Hematopoietic multipotent progenitor cell treated with erythropoietin and hydrocortisone succinate and interleukin-3 and kit ligand, for 8 days (in vitro differentiated cells): Measurements from ENCODE around the gene USP51.
A peak's percentile ranks its signal among the peaks of the same experiment; 100 is the strongest.
"Not testable (repeated sequence)": the region's sequence is repeated elsewhere in the genome, so short reads cannot be mapped to it uniquely, and the experiment has no call there.

Experiments
- DNase-seq: peaks from one replicate; pipeline ENCODE4 v3.0.0-alpha.2; 2015

The USP51 gene

GRCh38 chrX:55489314-55490009, at the start of gene USP51:
TSS of gene USP51 (minus strand) at chrX:55489848. CDS start at chrX:55488939, 909 bp downstream.
- peak; percentile 10 for DNase-seq

DNA sequence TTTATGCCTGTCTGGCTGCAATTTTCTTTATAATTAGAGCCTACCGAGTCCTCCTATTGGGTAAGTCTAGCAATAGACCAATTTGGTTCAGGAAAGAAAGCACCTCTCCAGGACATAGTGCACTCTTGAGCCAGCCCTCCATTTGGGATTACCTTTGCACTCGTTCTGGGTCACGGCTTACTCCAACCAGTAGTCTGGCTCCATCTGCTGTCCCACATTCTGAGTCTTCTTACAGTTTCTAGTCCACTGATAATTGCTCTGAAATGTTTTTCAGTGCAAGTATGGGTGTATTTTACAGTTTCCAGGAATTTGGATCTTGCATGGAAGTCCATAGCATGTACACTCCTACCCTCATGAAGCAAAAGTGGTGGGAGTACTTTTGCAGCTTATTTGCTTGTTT, 34.8 kb upstream of the USP51 start:
- DNase-seq: peak; percentile 1

GRCh38 chrX:55523356-55523755, 33.7 kb upstream of the USP51 start:
- no peak for DNase-seq

GRCh38 chrX:55522596-55523276, 33.1 kb upstream of the USP51 start:
- DNase-seq: no peak

DNA sequence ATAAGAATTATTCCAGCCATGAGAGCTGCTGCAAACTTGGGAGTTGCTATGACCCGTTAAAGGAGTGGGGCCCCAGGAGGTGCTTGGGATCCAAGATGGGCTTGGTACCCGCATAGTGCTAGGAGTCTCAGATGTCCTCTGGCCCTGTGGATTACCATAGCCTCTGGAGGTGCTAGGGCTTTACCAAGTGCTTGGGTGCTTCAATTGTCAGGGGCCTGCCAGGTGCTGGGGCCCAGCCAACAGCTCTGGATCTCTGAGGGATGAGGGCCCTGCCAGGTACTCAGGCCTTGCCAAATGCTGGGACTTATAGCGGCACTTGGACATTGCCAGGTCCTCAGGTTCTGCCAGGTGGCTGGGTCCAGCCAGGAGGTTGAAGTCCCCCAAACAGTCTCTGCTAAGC, 32.0 kb upstream of the USP51 start:
- DNase-seq: no peak

GRCh38 chrX:55516794-55517481, 27.3 kb upstream of the USP51 start:
- DNase-seq: not testable (repeated sequence)

GRCh38 chrX:55513045-55513737, 23.5 kb upstream of the USP51 start:
- DNase-seq: not testable (repeated sequence)

DNA sequence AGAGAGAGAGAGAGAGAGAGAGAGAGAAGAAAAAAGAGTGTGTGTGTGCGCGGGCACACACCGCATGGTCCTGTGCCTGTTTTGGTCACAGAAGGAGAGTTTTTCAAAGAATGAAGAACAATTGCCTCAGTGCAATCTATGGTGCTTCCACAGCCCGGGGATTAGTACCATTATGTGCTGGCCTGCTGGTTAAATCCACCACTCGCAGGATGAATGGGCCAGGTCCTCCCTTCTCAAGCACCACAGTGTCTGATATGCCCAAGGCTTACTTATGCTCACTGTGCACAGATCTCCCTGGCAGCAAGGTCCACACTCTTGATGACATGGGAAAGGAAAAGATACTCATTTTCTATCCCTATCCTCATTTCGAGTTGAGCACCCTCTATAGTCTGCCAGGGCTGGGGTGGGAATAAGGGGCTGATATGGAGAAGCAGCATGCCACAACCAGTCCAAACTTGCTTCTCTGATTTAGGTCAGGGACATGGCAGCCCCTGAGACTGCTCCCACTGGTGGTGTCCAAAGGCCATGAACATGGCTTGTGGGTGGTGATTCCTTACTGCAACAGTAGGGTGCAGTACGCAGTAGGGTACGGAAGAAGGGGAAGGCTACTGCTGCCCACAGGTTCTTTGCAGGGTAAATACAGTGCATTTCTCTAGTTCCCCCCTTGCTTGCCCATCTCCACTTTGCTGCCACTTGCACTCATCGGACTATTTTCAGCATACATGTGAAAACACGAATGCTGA, 18.9 kb upstream of the USP51 start:
- DNase-seq: not testable (repeated sequence)

DNA sequence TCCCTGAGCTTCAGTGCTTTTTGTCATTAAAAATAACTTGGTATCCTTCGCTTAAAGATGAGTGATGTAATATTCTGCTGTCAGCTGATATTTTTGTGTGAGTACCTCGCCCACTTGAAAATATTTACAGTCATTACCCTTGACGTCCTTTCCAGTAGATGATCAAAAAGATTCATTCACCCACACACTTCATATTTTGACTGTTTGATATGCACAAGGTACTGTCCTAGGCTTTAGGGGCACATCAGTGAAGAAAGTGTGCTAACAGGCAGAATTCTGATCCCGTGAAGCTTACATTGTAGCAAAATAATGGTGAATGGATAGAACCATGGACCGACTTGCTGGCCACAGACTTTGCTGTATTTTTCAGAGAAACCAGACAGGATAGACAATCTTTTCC, 18.1 kb upstream of the USP51 start:
- DNase-seq: not testable (repeated sequence)

DNA sequence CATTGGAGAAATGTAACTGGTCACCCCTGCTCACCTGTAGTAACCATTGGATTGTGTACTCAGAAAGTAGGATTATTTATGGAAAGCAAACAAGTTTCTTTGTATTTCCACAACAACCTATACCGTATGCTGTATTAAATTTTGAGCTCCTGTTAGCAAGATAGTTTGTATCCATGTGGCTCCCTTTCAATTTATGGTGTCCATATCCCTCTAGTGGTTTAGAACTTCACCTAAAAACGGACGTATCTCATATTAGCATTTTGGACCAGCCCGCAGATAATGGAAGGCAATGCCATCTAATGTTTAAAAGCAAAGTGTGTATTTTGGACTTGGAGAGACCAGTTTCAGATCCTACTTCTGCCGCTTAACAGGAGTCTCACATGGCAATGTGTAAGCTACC, 17.4 kb upstream of the USP51 start:
- DNase-seq: not testable (repeated sequence)

- DNase-seq: peak; percentile 3
These were observed 1.3 kb upstream of the USP51 start for GRCh38 chrX:55490974-55491373.

- DNase-seq: no peak
These were observed 473 bp upstream of the USP51 start for GRCh38 chrX:55490121-55490520.

DNA sequence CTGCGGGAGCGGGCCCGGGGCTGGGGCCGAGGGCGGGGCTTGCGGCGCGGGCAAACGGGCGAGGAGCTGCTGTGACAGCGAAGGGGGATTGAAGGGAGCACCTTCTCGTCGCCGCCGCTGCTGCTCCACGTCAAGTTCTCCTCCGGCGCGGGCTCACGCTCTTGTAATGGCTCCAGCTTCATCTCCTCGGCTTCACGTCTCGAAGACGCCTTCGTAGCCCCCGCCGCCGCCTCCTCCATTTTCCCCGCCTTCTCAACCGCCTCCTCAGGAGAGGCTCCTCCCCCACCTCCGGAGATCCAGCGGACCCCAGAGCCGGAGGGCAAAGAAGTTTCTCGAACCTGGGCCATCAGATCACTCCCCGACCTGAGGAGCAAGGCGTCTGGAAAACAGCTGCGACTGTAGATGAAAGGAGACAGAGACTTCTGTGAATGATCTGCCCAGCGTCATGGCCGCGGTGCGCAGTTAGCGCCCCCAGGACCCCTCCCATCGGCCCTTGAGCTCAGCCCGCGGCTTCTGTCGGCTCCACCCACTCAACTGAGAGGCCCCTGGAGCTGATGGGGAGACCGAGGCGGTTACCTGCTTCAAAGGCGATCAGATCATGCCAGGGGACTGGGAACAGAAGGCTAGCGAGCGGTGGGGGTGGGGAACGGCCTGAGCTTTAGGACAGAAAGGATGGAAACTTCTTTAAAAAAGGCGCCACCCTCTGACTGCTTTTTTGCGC, 895 bp downstream of the USP51 start:
- peak; percentile 61 for DNase-seq

GRCh38 chrX:55488006-55488592, 1.5 kb downstream of the USP51 start:
- peak; percentile 9 for DNase-seq

DNA sequence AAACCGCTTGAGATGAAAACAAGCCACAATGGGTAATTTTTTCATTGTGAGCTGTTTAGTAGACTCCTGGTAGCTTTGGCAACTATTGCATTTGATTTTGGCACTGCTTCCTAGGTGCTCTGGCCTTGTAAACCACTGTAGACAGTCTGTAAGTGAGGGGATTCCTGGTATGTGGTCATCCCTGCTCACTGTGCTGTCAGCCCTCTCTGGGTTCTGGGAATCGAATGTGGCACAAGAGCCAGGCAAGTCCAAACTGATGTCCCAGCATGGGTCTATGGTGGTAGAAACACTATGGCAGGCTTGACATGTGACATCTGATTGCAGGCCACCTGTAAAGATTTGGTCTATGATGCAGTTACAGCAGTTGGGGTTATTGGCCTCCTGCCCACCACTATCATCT, 2.5 kb downstream of the USP51 start:
- peak; percentile 15 for DNase-seq

GRCh38 chrX:55486736-55487135, 2.9 kb downstream of the USP51 start:
- DNase-seq: no peak

DNA sequence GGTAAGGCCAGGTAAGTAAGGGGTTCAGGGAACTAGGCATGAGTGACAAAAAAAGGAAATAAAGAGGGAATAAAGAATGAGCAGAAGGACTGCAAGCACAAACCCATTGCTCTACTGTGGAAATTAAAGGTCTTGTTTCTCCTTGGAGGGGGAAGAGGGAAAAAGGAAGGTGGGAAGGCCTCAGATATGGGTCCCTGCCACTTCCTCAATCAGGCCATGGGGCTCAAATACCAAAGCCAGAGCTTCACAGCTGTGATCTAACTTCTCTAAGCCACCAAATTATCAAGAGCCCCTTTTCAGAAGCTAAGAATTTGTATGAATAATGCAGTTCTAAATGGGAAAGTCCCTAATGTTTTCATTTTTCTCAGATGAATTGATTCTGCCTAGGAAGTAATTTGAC, 4.7 kb downstream of the USP51 start:
- DNase-seq: no peak

GRCh38 chrX:55480390-55481062, 9.1 kb downstream of the USP51 start:
- DNase-seq: peak; percentile 74

DNA sequence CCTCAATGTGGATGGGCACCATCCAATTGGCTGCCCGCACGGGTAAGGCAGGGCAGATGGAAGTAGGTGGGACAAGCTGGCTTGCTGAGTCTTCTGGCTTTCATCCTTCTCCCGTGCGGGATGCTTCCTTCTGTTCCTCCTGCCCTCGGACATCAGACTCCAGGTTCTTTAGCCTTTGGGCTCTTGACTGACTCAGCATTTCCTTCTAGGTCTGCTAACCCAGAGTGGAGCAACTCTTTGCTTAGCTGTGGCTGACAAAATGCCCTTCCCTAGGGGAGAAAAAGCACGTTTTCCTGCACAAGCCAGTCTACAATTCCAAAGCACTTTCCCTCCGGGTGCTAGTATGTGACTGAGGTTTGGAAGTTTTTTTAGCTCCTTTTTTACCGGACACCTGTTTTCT, 9.7 kb downstream of the USP51 start:
- DNase-seq: peak; percentile 0

- DNase-seq: not testable (repeated sequence)
These were observed 23.9 kb downstream of the USP51 start for GRCh38 chrX:55465791-55466190.

DNA sequence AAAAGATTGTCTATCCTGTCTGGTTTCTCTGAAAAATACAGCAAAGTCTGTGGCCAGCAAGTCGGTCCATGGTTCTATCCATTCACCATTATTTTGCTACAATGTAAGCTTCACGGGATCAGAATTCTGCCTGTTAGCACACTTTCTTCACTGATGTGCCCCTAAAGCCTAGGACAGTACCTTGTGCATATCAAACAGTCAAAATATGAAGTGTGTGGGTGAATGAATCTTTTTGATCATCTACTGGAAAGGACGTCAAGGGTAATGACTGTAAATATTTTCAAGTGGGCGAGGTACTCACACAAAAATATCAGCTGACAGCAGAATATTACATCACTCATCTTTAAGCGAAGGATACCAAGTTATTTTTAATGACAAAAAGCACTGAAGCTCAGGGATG, 24.5 kb downstream of the USP51 start:
- DNase-seq: not testable (repeated sequence)
